Ecto neural progenitor cell (in vitro differentiated cells): ENCODE measurements around the gene ASGR2.
"Not testable (repeated sequence)": the region's sequence is repeated elsewhere in the genome, so short reads cannot be mapped to it uniquely, and the experiment has no call there.

Experiments used
- DNase-seq: peaks from one replicate; pipeline ENCODE4 v3.0.0-alpha.2; 2018; ENCODE audit warnings: low spot score

ASGR2 gene

GRCh38 chr17:7124923-7125322 lies 10.3 kb upstream of the ASGR2 start:
- no peak for DNase-seq

- no peak for DNase-seq
Measured at GRCh38 chr17:7123844-7124243, 9.2 kb upstream of the ASGR2 start.

GRCh38 chr17:7122381-7122780 lies 7.8 kb upstream of the ASGR2 start:
- no peak for DNase-seq

- not testable (repeated sequence) for DNase-seq
Measured at GRCh38 chr17:7120635-7121034, 6.0 kb upstream of the ASGR2 start.

GRCh38 chr17:7120123-7120522 lies 5.5 kb upstream of the ASGR2 start:
- no peak for DNase-seq

GRCh38 chr17:7119314-7119713 lies 4.7 kb upstream of the ASGR2 start:
- DNase-seq, result no peak

GRCh38 chr17:7114875-7115614 lies 423 bp upstream of the ASGR2 start:
- DNase-seq, result no peak

GRCh38 chr17:7113273-7114071 lies 1.1 kb downstream of the ASGR2 start:
- DNase-seq, result no peak

- DNase-seq, result no peak
Measured at GRCh38 chr17:7112510-7113108, 2.0 kb downstream of the ASGR2 start.

GRCh38 chr17:7111784-7112509 lies 2.7 kb downstream of the ASGR2 start:
- DNase-seq, result no peak

- DNase-seq, result no peak
Measured at GRCh38 chr17:7110617-7111306, 3.9 kb downstream of the ASGR2 start.

- no peak for DNase-seq
Measured at GRCh38 chr17:7109461-7110322, 4.9 kb downstream of the ASGR2 start.

- DNase-seq, result no peak
Measured at GRCh38 chr17:7108981-7109380, 5.6 kb downstream of the ASGR2 start.

GRCh38 chr17:7108560-7108925 lies 6.1 kb downstream of the ASGR2 start:
- DNase-seq, result no peak

GRCh38 chr17:7107795-7108559 lies 6.6 kb downstream of the ASGR2 start:
- no peak for DNase-seq

- DNase-seq, result no peak
Measured at GRCh38 chr17:7107012-7107754, 7.4 kb downstream of the ASGR2 start.

GRCh38 chr17:7102421-7102820 lies 12.2 kb downstream of the ASGR2 start:
- no peak for DNase-seq

GRCh38 chr17:7101531-7101930 lies 13.1 kb downstream of the ASGR2 start:
- DNase-seq, result no peak

GRCh38 chr17:7100641-7101379 lies 13.8 kb downstream of the ASGR2 start:
- not testable (repeated sequence) for DNase-seq
